ENCODE data around the gene SLC47A2.

- TF ChIP-seq CTCF (IDR thresholded peaks at IDR 0.05; ENCODE audit: low read depth, low read length) (no peak), EZH2phosphoT487 (IDR thresholded peaks at IDR 0.05; ENCODE audit: low read depth) (no peak)
These were observed 41.3 kb upstream of the SLC47A2 start for GRCh38 chr17:19757536-19758180.
